Liver (tissue), 3 donors: Measurements from ENCODE around the gene SLC49A3.

Experiments
- ATF3 ChIP-seq: IDR thresholded peaks from 2 replicates; pipeline ENCODE4 v1.6.1; 2016; ENCODE audit warnings: antibody characterized with exemption
- CTCF ChIP-seq: fragments of 150-350 bp; IDR thresholded peaks from 2 replicates; pipeline ENCODE4 v1.5.1; 2017; ENCODE audit warnings: improper control_type of control experiment, low read depth, low read length; ENCODE audit not compliant: missing input control
- EGR1 ChIP-seq, 2 donors: IDR thresholded peaks; 2 replicates each; pipeline ENCODE4 v1.6.1; 2016 to 2018; ENCODE audit warnings: antibody characterized with exemption in 2 of 2, low read depth in 2 of 2
- RAD21 ChIP-seq, 2 donors: IDR thresholded peaks; 2 replicates each; pipeline ENCODE4 v1.6.1; 2016; ENCODE audit warnings: antibody characterized with exemption in 2 of 2, mild to moderate bottlenecking in 2 of 2
- REST ChIP-seq: IDR thresholded peaks from 2 replicates; pipeline ENCODE4 v1.6.1; 2016; ENCODE audit warnings: antibody characterized with exemption, mild to moderate bottlenecking
- TAF1 ChIP-seq: conservative IDR thresholded peaks from 2 replicates; pipeline ENCODE4 v1.6.1; 2016; ENCODE audit warnings: antibody characterized with exemption, mild to moderate bottlenecking
- YY1 ChIP-seq: IDR thresholded peaks from 2 replicates; pipeline ENCODE4 v1.6.1; 2016; ENCODE audit warnings: antibody characterized with exemption, mild to moderate bottlenecking
- donor health status: healthy.
- donor health status: healthy.

- TF ChIP-seq CTCF (no peak), RAD21 (IDR thresholded peaks at IDR 0.05) (no peak), REST (no peak), EGR1 (IDR thresholded peaks at IDR 0.05; ENCODE audit: low read depth in 2 of 2) (no peak), YY1 (no peak), TAF1 (no peak), ATF3 (no peak)
These were observed 54.9 kb downstream of the SLC49A3 start for GRCh38 chr4:633976-634598.
